Activated CD4-positive, alpha-beta T cell treated with anti-CD3 and anti-CD28 coated beads, Interleukin-2, Interleukin-6, amounts not matched to agents 100 ng/mL and 50 ng/mL, durations not matched to agents 16 hours and 8 hours (primary cell): ENCODE results near the gene RHOJ.

Experiments used
- DNase-seq: peaks from one replicate; pipeline ENCODE4 v3.0.0-alpha.2; 2020

RHOJ gene

DNA sequence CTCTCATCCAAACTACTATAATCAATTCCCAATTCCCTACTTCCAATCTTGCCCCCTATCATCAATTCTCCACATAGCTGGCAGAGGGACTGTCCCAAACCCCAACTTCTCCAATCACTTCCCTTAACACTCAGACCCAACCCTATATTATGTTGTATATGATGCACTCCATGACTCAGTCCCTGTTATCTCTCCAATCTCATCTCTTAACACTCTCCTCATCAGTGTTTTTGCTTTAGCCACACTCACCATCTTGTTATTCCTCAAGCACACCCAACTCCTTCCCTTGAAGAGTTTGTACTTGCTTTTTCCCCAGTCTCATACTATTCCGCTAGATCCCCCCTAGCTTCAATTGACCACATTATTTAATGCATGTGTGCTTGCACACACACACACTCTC is 4.9 kb downstream of the RHOJ start:
- DNase-seq, result no peak

DNA sequence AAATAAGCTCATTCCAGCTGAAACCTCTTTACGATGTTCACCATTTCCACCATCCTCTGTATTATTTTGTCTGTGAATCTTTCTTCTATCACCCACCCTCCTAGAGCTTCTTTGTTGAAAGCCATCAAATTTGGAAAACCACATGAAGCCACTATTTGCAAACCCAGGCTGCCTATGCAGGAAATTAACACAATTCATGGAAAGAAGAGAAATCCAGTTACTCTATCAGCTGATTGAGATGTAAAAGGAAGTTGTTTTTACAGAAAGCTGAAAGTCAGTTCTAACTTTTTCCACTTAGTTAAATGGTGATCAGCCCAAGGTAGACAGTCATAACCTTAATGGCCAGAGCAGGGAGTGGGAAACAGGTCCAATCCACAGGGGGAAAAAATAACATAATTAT is 6.6 kb downstream of the RHOJ start:
- no peak for DNase-seq

DNA sequence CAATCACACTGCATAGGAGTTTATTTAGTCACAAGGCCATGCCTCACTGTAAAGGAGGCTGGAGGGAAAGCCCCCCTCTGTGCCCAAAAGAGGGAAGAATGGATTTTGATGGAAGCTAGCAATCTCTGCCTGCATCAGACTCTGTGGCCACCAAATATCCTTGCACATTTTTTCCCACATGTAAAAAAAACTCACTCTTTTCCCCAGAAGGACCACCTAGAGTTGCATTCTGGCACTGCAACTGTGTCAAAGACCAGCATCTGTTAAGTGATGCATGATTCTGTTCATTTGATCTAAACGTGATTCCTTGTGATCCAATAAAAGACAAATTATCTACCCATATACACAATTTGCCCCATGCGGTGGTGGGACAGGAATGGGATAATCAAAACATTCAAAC is 8.0 kb downstream of the RHOJ start:
- no peak for DNase-seq

DNA sequence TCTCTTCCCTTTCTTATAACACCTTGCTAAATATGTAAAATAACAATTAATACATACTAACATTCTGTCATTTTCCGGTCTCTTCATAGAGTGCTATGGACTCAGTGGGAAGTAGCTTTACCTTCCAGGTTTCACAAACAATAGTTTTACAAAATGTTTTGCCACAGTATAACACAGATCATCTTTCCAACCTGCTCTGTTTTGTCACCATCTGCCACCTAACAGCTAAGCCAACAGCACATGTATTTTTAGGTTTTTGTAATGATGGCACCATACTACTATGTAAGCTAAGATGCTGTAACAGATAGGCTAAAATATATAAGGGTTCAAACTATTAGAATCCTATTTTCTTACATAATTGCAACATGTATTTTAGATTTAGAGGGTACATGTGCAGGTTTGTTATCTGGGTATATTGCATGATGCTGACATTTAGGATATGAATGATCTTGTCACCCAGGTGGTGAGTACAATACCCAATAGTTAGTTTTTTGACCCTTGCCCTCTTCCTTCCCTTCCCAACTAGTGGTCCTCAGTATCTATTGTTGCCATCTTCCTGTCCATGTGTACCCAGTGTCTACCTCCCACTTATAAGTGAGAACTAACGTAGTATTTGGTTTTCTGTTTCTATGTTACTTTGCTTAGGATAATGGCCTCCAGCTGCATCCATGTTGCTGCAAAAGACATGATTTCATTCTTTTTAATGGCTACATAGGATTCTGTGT is 8.7 kb downstream of the RHOJ start:
- DNase-seq, result no peak

DNA sequence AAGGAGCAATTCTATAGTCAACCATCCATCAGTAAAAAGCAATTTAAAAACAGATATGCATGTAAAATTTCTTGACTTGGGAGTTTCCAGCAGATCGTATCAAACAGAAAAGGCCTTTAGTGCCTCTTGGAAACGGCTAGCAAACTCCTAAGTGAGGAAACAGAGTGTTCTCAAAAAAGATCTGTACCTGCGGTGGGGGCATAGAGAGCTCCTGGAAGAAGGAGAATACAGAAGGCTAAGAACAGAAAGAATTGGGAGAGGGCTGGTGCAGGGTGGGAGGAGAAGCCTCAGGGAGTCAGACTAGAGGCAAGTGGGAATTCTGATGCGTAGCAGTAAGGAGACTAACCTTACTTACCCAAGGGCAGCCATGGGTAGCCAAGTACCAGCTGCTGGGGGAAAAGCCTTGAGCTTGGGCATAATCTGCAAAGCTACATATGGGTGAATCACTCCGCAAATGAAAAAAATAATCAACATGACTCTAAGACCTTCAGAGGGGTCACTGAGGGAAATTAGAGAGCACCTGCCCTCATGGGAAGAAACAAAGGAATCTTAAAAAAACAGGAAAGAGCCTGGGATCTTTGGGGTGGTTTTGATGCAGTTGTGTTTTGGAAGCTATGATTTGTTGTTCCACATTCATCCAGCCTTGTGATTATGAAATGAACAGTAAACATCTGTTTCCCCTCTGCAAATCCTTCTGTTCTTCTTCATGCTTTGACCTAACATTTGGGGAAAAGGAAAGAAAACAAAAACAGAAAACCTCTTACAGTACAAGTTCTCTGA is 10.4 kb downstream of the RHOJ start:
- DNase-seq, result no peak

DNA sequence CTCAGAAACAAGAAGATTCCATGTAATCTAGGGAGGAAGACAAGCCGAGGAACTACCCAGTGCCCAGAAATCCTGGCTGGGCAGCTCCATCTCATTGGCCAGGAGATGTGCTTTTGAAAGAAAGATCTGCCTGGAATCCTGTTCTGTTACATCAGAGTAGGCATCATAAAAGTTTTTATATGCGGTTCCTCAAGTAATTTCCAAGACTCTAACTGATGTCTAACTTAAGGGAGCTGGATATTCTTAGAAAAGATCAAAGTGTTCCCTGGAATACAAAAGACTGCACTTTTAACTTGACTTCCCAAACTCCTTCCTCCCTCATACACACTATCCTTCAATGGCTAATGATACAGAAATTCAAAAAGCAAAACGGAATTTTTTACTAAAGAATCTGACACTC is 16.3 kb downstream of the RHOJ start:
- no peak for DNase-seq

DNA sequence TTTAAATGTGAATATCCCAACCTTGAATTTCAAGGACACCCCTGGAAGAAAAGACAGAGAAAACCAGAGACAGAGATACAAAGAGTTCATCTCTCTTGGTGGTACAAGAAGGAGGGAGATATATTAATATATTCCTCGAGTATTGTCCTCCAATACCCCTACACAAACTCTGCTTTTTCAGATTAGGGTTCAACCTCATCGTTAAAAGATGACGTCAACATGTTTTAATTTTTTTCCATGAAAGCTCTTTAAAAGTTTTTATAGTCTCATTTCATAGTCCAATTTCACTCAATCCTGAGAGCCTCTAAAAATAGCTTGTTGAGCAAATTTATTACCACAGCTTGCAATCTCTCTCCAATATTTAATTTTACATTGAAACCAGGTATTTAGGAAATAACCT is 19.4 kb downstream of the RHOJ start:
- DNase-seq, result no peak

DNA sequence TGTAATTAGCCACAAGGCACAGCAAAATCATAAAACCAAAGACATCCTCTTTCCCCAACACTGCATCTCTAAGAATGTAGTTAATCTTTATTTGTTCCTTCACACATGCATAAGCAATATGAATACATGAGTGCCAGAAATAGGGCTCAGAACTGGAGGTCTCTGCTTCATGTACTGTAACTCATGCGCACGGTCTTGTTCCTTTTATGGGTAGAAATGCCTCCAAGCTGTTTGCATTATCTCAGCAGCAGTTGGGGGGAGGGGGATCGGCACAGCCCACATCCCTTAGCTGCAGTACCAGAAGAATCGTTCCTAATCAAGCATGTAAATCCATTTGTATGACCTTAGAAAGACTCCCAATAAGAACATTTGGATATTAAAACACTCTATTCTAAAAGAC is 20.0 kb downstream of the RHOJ start:
- no peak for DNase-seq

DNA sequence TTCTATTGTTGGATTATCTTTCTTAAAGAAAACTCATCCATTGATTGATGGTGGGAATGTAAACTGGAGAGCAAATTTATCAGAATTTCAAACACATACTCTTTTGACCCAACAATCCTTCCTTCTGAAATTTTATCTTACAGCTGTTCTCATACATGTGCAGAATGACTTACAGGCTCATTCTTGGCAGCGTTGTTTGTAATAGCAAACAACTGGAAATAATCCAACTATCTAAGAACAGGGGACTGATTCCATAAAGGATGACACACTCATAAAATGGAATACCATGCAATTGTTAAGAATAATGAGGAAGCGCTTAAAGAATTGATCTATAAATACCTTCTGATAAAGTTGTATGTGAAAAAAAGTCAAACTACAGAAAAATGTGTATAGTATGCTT is 24.0 kb downstream of the RHOJ start:
- DNase-seq, result no peak

DNA sequence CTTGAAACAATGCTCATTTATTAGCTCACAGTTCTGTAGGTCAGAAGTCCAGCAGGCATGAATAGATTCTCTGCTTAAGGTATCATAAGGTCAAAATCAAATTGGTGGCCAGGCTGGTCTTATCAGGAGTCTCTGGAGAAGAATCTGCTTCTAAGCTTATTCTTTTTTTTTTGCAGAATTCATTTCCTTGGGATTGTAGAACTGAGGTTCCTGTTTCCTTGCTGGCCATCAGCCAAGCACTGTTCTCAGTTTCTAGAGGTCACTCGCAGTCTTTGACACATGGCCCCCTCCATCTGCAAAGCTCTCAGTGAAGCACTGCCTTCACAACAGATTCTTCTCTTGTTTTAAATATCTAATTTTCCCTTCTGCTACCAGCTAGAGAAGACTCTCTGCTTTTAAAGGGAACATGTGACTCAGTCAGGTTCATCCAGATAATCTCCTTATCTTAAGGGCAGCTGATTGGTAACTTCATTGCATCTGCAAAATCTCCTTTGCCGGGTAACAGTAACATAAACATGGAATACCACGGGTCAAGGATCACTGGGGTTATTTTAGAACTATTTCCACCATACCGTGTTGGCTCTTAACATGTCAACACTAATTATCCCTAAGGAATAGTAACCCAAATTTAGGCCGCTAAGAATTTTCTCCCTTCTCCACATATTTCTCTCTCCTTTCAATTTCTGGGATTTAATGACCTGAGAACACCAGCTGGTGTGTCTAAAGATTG is 25.3 kb downstream of the RHOJ start:
- no peak for DNase-seq

DNA sequence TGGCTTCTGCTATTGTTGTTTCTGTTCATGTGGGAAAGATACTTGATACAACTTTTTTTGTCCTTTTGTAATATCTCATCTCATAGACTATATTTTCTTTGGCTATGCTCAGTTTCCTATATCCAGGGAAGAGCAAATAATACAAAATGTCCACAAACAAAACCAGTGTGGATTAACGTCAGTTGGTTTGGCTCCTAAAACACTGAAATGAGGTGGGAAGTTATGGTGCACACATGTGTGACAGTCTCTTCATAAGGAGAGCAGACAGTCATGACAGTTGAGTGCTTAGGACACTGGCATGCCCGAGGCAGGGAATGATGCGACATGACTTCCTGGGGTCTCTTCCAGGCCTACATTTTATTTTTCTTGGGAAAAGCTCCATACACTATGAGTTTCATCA is 27.5 kb downstream of the RHOJ start:
- no peak for DNase-seq

DNA sequence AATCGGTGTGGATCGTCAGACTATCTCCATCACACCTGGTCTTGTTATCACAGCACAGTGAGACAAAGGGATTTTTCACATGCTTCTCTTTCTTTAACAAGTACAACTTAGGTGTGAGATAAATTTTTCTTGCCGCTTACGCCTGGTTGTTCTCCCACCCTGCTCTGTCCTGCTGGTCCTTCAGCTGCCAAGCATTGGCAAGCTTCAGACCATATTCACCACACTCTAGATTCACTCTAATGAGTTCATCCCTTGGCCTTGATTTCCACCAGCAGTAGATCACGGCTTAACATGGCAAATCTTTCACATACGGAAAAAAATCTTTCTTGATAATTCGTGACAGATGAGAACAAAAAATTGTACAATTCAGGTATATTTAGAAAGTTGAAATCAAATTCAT is 33.5 kb downstream of the RHOJ start:
- DNase-seq, result no peak

DNA sequence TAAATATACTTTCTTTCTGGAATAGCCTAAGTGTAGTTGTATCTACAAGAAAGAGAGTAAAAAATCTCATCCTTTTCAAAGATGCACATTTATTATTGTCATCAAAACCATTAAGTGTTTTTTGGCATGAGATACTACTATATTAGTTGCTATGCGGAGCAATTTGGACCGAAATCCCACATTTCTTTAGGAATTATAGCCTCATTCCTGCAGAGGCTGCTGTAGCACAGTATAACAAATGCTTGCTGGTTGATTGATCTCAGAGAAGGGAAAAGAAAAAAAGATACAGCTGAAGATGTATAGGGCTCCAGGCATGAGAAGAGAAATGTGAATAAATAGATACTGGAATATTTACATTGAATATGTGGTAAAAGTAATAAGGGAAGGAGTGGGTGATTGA is 36.0 kb downstream of the RHOJ start:
- no peak for DNase-seq

DNA sequence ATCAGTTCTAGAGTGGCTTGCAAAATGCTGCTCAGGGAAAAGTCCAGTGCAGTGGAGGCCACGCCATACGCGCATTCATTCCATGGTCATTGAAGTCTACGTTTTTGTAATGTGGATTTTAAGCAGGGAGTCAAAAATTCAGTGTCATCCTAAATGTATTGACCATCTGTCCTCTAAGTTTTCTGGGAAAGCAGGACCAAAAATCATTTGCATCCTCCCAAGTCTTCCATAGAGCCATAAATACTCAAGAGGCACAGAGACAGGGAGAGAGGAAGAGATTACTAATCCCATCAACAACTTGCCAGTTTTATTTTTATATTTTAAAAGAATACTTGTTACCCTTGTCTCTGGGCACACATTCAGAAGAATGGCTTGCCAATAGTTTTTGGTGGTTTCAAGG is 36.9 kb downstream of the RHOJ start:
- DNase-seq, result no peak

DNA sequence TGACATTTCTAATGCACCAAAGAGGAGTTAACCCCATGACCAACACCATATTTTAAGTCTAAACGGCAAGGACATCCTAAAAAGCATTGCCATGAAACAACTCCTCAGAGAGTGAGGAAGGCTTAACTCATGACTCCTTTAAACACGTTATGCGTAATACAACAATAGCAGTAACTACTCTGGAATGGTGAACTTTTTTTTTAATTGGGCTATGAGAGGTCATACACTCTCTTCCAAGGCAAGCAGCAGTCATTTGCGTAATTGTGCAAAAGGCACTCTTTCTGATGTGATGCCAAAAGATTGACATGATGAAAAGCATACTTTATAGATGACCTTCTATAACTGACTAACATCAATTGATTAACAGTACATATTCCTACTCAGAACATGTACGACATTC is 39.4 kb downstream of the RHOJ start:
- DNase-seq, result no peak

DNA sequence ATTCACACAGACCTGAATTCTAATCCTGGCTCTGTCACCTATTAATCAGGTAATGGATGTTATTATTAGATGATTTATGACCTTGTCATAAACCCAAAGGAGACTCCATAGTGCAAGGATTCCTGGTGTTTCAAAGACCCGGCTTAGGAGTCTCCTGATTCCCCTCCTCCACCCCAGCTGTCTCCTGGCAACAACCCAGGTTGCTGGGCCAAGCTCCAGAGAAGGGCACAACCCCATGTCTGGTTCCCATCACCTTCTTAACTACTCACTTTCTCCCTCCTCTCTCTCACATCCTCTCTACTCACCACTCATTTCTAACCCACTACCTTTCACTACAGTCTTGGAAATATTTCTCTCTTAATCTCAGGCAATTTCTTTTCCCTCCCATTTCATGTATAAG is 41.6 kb downstream of the RHOJ start:
- no peak for DNase-seq

DNA sequence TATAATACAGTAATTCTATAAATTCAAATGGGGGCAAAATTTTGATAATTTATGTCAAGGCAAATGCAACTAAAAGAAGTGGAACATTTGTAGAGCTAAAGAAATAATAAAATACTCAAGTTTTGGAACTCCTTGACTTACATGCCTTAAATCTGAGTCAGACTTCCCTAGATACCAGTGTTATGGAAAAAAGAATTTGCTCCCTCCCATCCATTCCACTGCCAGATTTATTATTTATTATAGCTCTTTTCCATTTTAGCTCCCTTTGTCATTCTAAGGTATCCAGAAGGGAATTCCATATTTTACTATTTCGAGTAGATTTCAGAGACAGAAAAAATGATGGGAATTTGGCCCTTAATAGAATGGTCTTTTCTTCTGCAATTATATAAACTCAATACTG is 44.0 kb downstream of the RHOJ start:
- DNase-seq, result no peak

DNA sequence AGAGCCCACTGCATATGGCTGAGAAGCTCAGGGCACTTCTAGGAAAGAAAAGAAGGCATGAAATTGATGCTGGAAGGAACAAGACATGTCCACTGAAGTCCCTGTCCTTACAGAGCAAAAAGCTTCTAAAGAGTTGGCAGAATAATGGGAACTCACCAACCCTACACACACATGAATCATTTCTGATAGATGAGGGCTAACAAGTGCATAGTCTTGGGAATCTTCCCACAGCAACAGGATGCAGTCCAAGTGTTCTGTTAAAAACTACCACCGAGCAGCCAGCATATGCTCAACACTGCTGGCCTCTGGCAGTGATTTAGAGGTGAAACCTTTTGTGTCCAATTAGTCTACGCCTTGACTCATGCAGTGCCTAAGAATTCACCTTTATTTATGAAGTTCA is 44.8 kb downstream of the RHOJ start:
- DNase-seq, result no peak

DNA sequence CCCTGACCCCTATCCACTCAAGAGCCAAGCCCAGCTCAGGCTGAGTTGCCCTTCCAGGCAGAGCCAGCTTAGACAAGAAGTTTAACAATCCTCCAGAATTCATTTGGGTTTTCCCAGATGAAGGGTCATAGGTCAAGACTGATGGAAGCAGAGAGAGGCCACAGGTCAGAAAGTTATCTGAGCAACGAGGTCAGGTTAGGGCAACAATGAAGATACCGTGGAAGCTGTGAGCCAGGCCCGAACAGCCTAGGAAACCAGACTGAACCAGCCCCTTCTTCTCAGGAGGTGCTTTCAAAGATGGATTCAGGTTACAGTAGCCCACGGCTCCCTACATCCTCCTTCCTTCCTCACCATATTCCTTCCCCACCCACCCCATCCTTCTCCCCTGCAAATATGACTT is 53.1 kb downstream of the RHOJ start:
- DNase-seq, result no peak

DNA sequence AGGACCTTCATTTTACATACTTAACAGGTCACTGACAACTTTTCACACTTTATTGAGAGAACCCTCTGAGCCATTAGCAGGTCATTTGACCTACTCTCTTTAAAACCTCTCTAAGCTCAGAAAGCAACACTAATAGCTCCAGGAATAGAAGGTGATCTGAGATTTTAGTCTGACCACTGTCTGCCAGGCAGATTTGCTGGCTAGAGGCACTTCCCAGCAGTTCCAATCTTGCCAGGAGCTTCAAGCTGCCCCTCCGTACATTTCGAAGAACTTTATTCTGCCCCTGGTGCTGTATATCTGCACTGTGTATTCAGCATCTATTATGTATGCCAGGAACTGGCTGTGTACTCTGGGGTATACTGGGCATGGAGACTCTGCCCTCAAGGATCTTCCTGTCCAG is 58.2 kb downstream of the RHOJ start:
- DNase-seq, result no peak

DNA sequence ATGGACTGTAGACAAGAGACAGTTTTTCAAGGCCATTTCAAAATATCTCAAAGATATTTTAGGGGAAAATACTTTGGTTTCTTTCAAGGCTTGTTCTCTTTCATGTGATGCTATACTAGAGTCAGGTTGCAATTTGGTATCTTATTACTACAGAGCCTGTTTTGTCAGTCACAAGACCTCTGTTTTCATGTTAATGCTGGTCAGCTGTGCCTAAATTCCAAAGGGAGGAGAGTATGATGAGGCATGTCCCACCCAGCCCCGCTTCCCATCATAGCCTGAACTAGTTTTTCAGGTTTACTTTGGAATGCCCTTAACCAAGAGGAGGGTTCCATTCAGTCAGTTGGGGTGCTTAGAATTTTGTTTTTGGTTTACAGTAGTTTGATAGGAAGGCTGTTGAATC is 61.9 kb downstream of the RHOJ start:
- DNase-seq, result no peak

DNA sequence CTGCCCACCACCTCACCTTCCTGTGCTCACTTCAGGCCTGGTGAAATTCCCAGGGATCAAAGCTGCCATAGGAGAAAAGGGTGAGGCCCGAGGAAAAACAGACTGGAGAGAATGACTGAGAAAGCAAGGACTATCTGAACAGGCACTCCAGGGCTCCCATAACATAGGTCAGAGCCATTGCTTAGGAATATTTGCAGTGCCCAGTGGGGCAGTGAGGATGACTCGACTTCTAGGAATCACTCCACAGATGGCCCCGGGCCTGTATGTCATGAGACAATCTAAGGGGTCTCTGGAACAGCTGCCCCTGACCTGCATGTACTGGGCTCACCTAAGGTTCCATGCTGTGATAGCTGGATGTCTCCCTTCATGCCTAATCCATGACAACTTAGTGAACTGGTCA is 62.9 kb downstream of the RHOJ start:
- no peak for DNase-seq

DNA sequence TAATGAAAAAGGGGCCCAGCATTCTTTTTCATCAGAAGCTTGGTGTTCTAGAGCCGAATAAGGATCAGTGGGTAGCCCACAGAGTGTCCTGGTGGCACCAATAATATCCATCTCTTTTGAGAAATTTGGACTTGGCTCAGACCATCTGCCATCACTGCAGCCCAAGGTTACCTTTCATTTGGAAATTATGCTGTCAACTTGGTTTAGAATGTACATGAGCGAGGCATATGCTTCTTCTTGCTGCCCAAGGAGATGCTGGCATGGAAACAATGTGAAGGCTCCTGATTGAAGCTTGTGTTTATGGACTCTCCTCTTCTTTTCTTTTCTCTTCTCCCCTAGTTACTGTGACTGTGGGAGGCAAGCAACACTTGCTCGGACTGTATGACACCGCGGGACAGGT is 64.5 kb downstream of the RHOJ start:
- no peak for DNase-seq

DNA sequence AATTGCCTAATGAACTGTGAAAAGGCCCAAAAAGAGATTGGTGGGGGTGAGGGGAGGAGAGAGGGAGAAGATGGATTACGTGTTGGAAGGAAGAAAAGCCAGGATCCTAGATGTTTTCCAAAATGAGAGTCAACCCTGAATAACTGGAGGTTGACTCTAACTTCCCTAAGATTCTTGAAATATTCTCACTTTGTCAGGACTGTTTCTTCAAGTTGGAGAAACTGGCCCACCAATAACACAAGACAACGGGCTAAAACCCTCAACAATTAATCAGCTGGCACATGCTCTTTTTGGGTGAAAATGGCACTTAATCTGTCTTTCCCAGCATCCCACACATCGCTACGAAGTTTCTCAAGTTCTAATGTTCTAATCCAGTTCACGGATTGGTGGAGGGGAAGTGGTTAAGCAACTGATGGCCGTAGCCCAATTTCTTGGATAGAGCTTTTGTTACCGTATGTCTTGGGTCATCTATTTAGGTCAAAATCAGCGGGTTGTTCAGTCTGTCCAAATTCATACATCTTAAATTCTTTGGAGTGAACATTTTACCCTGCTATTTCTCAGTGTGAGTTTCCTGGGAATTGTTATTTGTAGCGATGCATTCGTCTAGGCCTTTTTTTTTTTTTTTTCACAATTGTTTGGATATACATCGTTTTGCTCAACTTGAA is 65.5 kb downstream of the RHOJ start:
- no peak for DNase-seq
